HepG2 (cell line): ENCODE results near the gene ALPL. TPM values are rescaled to one million over a fixed set of nuclear protein-coding genes. Genes with fewer than 3 reads are reported as not detected.

Experiments
- HNRNPL ChIP-seq: fragments of 200-400 bp; formaldehyde crosslinking; IDR thresholded peaks from 2 replicates; pipeline ENCODE4 v1.6.1; 2017; ENCODE audit warnings: mild to moderate bottlenecking, low read depth, low read length
- HOMEZ ChIP-seq: IDR thresholded peaks from 2 replicates; pipeline ENCODE4 v1.6.1; 2016; ENCODE audit warnings: low read depth
- MTA3 ChIP-seq: sonication (generic); formaldehyde crosslinking; IDR thresholded peaks from 2 replicates; pipeline ENCODE4 v1.4.0; 2020; ENCODE audit warnings: missing genetic modification reagents
- RBAK ChIP-seq: sonication (generic); formaldehyde crosslinking; IDR thresholded peaks from 2 replicates; pipeline ENCODE4 v1.5.1; 2020; ENCODE audit warnings: mild to moderate bottlenecking, missing genetic modification reagents
- RFX3 ChIP-seq: IDR thresholded peaks from 2 replicates; pipeline ENCODE4 v1.6.1; 2016; ENCODE audit warnings: missing biosample characterization, missing genetic modification reagents
- RFX5 ChIP-seq: IDR thresholded peaks from 2 replicates; pipeline ENCODE4 v1.6.1; 2011; ENCODE audit warnings: low read depth, low read length, improper control_type of control experiment
- SAP130 ChIP-seq: IDR thresholded peaks from 2 replicates; pipeline ENCODE4 v1.6.1; 2016; ENCODE audit warnings: low read depth
- SP1 ChIP-seq, 2 experiments: fragments of 450-650 bp in 1 of 2; sonication (generic) in 1 of 2; formaldehyde crosslinking in 1 of 2; IDR thresholded peaks; 2 replicates each; pipeline versions ENCODE4 v1.4.0 to v1.6.1; 2016 to 2020; ENCODE audit warnings: missing genetic modification reagents in 1 of 2
- STAG1 ChIP-seq: sonication (generic); formaldehyde crosslinking; IDR thresholded peaks from 2 replicates; pipeline ENCODE4 v1.4.0; 2020; ENCODE audit warnings: missing genetic modification reagents
- XRCC5 ChIP-seq: fragments of 200-400 bp; formaldehyde crosslinking; optimal IDR thresholded peaks from 2 replicates; pipeline ENCODE3; 2017; ENCODE audit warnings: mild to moderate bottlenecking, low read length
- ZBTB33 ChIP-seq: sonication (generic); formaldehyde crosslinking; IDR thresholded peaks from 2 replicates; pipeline ENCODE4 v1.4.0; 2020; ENCODE audit warnings: missing genetic modification reagents
- ZFP41 ChIP-seq: sonication (generic); formaldehyde crosslinking; IDR thresholded peaks from 2 replicates; pipeline ENCODE4 v1.4.0; 2020; ENCODE audit warnings: mild to moderate bottlenecking, missing genetic modification reagents, borderline replicate concordance
- ZNF180 ChIP-seq: sonication (generic); formaldehyde crosslinking; IDR thresholded peaks from 2 replicates; pipeline ENCODE4 v1.4.0; 2020; ENCODE audit warnings: low read depth, missing genetic modification reagents, borderline replicate concordance
- ZNF281 ChIP-seq: sonication (generic); formaldehyde crosslinking; IDR thresholded peaks from 2 replicates; pipeline ENCODE4 v1.4.0; 2020; ENCODE audit warnings: missing genetic modification reagents, borderline replicate concordance
- ZNF335 ChIP-seq: sonication (generic); formaldehyde crosslinking; IDR thresholded peaks from 2 replicates; pipeline ENCODE4 v1.4.0; 2020; ENCODE audit warnings: missing genetic modification reagents
- ZNF766 ChIP-seq: sonication (generic); formaldehyde crosslinking; IDR thresholded peaks from 2 replicates; pipeline ENCODE4 v1.5.0; 2020; ENCODE audit warnings: missing genetic modification reagents, borderline replicate concordance
- polyA plus RNA-seq, 8 experiments: library from polyadenylated mRNA; depleted of rRNA in 3 of 8; stranded (reverse) in 7 of 8; unstranded in 1 of 8; fragments of >200 nt; fragmentation: Illumina TruSeq in 4 of 8; extraction: Trizol in 4 of 8; gene quantifications; 2 replicates each; pipeline versions ENCODE4 v1.2.1 to v1.2.3, GENCODE V29; 2011 to 2016; ENCODE audit warnings: low read depth in 4 of 8, missing spikeins in 1 of 8, mixed read lengths in 1 of 8; ENCODE audit not compliant: insufficient read depth in 1 of 8
- total RNA-seq, 5 experiments: library from RNA; depleted of rRNA; stranded (reverse); fragments of >200 nt; fragmentation: Illumina TruSeq; extraction: Trizol; gene quantifications; 2 replicates each; pipeline ENCODE4 v1.2.3, GENCODE V29; 2016; ENCODE audit warnings: low read depth in 1 of 5
- TF ChIP-seq, protein P1 (sequence below): sonication (generic); formaldehyde crosslinking; IDR thresholded peaks from 2 replicates; pipeline ENCODE4 v1.5.0; 2020; ENCODE audit warnings: mild to moderate bottlenecking, missing genetic modification reagents, moderate library complexity
- TF ChIP-seq, protein P2 (sequence below): sonication (generic); formaldehyde crosslinking; IDR thresholded peaks from 2 replicates; pipeline ENCODE4 v1.5.1; 2020; ENCODE audit warnings: missing genetic modification reagents, mild to moderate bottlenecking, borderline replicate concordance
- TF ChIP-seq, protein P3 (sequence below): sonication (generic); formaldehyde crosslinking; IDR thresholded peaks from 2 replicates; pipeline ENCODE4 v1.4.0; 2020; ENCODE audit warnings: missing genetic modification reagents; ENCODE audit errors: not compliant biosample characterization

The ALPL gene
- total and polyA plus RNA-seq, 2 of the 13 experiments (the other 11 are each of a cell fraction or from before 2014, with no cell fraction given): 0.12 TPM; not detected in 1

DNA sequence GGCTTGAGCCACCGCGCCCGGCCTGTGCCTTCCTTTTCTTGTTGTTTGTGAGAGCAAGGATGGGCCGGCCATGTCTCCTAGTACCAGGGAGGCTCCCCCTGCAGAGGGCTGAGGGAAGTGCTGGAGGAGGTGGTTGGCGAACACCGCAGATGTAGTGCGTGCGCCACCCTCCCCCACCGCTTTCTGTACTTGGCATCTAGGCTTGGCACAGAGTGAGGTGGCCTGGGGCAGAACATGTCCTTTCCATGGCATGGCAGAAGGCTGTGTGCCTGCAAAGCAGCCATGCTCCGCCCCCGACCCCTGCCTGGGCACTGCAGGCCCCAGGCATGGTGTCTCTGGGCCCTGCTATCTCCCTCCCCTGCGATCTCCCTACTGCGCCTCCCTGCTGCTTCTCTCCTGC lies 30.7 kb downstream of the ALPL start (continued):
- TF ChIP-seq ZNF180 (CRISPR knock-in tag) (no peak), HNRNPL (peak; percentile 76; the same call in 1 of the 2 replicates), ZNF335 (CRISPR knock-in tag) (no peak), RFX5 (no peak), XRCC5 (peak; percentile 25), STAG1 (peak; percentile 9; the same call in 1 of the 2 replicates), SAP130 (CRISPR knock-in tag) (no peak), RBAK (CRISPR knock-in tag) (no peak), ZNF281 (peak; percentile 43; the same call in 1 of the 2 replicates), ZBTB33 (CRISPR knock-in tag) (peak; percentile 63), SP1 (IDR thresholded peaks at IDR 0.05) (no peak), SP1 (CRISPR knock-in tag; IDR thresholded peaks at IDR 0.05) (no peak), ZNF766 (CRISPR knock-in tag) (no peak), HOMEZ (CRISPR knock-in tag) (no peak), ZFP41 (CRISPR knock-in tag) (no peak), RFX3 (CRISPR knock-in tag) (no peak), MTA3 (CRISPR knock-in tag) (no peak)
- TF ChIP-seq, protein P1, sequence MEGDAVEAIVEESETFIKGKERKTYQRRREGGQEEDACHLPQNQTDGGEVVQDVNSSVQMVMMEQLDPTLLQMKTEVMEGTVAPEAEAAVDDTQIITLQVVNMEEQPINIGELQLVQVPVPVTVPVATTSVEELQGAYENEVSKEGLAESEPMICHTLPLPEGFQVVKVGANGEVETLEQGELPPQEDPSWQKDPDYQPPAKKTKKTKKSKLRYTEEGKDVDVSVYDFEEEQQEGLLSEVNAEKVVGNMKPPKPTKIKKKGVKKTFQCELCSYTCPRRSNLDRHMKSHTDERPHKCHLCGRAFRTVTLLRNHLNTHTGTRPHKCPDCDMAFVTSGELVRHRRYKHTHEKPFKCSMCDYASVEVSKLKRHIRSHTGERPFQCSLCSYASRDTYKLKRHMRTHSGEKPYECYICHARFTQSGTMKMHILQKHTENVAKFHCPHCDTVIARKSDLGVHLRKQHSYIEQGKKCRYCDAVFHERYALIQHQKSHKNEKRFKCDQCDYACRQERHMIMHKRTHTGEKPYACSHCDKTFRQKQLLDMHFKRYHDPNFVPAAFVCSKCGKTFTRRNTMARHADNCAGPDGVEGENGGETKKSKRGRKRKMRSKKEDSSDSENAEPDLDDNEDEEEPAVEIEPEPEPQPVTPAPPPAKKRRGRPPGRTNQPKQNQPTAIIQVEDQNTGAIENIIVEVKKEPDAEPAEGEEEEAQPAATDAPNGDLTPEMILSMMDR: peak; percentile 51
- TF ChIP-seq, protein P2, sequence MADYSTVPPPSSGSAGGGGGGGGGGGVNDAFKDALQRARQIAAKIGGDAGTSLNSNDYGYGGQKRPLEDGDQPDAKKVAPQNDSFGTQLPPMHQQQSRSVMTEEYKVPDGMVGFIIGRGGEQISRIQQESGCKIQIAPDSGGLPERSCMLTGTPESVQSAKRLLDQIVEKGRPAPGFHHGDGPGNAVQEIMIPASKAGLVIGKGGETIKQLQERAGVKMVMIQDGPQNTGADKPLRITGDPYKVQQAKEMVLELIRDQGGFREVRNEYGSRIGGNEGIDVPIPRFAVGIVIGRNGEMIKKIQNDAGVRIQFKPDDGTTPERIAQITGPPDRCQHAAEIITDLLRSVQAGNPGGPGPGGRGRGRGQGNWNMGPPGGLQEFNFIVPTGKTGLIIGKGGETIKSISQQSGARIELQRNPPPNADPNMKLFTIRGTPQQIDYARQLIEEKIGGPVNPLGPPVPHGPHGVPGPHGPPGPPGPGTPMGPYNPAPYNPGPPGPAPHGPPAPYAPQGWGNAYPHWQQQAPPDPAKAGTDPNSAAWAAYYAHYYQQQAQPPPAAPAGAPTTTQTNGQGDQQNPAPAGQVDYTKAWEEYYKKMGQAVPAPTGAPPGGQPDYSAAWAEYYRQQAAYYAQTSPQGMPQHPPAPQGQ (CRISPR knock-in tag): no peak
- TF ChIP-seq, protein P3, sequence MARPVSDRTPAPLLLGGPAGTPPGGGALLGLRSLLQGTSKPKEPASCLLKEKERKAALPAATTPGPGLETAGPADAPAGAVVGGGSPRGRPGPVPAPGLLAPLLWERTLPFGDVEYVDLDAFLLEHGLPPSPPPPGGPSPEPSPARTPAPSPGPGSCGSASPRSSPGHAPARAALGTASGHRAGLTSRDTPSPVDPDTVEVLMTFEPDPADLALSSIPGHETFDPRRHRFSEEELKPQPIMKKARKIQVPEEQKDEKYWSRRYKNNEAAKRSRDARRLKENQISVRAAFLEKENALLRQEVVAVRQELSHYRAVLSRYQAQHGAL (CRISPR knock-in tag): no peak
